Measurements from ENCODE around the gene TTC16. TPM values are rescaled to one million over a fixed set of nuclear protein-coding genes. Genes with fewer than 3 reads are reported as not detected.
A peak's percentile ranks its signal among the peaks of the same experiment; 100 is the strongest.

The TTC16 gene
- total and polyA plus RNA-seq, 2 of the 8 experiments (the other 6 are each of a cell fraction or from before 2014, with no cell fraction given): 0.03 TPM; not detected in 1

DNA sequence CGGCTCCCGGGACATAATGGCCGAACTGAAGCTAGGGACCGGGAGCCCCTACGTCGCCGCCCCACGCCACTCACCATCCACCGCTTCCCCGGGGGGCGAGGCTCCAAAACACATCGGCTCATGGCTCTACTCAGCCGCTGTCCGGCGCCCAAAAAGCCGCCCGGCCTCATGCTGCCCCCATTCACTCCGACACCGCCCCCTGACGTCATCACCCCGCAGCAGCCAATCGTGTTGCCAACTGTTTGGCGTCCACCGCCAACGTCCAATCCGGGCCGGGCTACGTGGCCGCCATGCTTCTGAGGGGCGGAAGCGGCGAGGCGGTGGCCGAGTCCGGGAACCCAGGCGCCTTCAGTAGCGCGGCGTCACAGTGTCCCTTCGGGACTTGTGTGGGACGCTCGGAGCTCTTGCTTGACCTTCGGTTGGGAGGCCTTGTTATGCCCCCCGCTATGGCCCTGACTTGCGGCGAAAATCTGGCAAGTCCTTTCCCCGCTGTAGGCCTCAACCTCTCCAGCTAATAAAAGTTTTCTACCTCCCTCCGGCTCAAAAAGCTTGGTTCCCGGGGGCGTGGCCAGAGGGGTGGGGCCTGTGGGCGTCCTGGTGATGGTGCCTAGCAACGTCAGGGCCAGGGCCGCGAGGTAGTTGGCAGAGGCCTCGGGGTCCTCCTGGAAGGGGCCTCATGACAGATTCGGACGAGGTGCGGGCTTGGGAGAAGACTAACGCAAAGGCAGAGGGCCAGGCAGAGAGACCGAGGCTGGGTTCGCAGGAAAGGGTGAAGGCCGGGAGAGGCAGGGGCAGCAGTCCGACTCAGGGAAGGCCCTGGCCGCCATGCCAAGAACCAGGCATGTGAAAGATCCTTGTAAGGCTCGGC lies at the start of gene TTC16, which contains the start of gene PTRH1 (continued):
- TF ChIP-seq KDM1A (IDR thresholded peaks at IDR 0.05; ENCODE audit: borderline replicate concordance, low read length) (no peak), ASH2L (IDR thresholded peaks at IDR 0.05; ENCODE audit: low read length) (no peak), EP300 (IDR thresholded peaks at IDR 0.05; ENCODE audit: borderline replicate concordance in 1 of 2, low read depth in 2 of 2, low read length in 2 of 2) (no peak), RNF2 (IDR thresholded peaks at IDR 0.05; ENCODE audit: borderline replicate concordance, low read depth, low read length, missing control alignments, poor library complexity, severe bottlenecking) (no peak), CEBPB (IDR thresholded peaks at IDR 0.05; ENCODE audit: low read depth, low read length) (no peak), BCL11A (IDR thresholded peaks at IDR 0.05; ENCODE audit: low read depth in 2 of 2, low read length in 2 of 2) (no peak), HDAC2 (IDR thresholded peaks at IDR 0.05; ENCODE audit: borderline replicate concordance in 1 of 2, low read depth in 2 of 2, low read length in 2 of 2) (peak; percentile 50 to 80; a peak in 2 of 4 replicates), CHD1 (IDR thresholded peaks at IDR 0.05; ENCODE audit: low read depth, low read length) (no peak), CREB1 (IDR thresholded peaks at IDR 0.05) (peak; percentile 96), SIX5 (IDR thresholded peaks at IDR 0.05; ENCODE audit: low read depth, low read length) (peak; percentile 52; the same call in 1 of the 2 replicates), HDAC6 (IDR thresholded peaks at IDR 0.05; ENCODE audit: low read depth, low read length) (no peak), TAF7 (optimal IDR thresholded peaks at IDR 0.05; ENCODE audit: borderline replicate concordance, low read depth, low read length) (no peak), SIN3A (conservative IDR thresholded peaks at IDR 0.05 in 1 of 2, IDR thresholded peaks at IDR 0.05 in 1 of 2; ENCODE audit: low read depth in 1 of 2, low read length in 2 of 2) (peak in 1 of 2 experiments; percentile 95; a peak in 3 of 4 replicates), RAD21 (IDR thresholded peaks at IDR 0.05 in 1 of 2, conservative IDR thresholded peaks at IDR 0.05 in 1 of 2; ENCODE audit: low read depth in 2 of 2, low read length in 2 of 2) (no peak), RXRA (IDR thresholded peaks at IDR 0.05; ENCODE audit: insufficient read depth, low read depth, low read length) (no peak), BRCA1 (IDR thresholded peaks at IDR 0.05; ENCODE audit: low read depth, low read length) (no peak)
- TF ChIP-seq, protein P1, sequence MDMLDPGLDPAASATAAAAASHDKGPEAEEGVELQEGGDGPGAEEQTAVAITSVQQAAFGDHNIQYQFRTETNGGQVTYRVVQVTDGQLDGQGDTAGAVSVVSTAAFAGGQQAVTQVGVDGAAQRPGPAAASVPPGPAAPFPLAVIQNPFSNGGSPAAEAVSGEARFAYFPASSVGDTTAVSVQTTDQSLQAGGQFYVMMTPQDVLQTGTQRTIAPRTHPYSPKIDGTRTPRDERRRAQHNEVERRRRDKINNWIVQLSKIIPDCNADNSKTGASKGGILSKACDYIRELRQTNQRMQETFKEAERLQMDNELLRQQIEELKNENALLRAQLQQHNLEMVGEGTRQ (IDR thresholded peaks at IDR 0.05; ENCODE audit: low read length): no peak
- TF ChIP-seq, protein P2, sequence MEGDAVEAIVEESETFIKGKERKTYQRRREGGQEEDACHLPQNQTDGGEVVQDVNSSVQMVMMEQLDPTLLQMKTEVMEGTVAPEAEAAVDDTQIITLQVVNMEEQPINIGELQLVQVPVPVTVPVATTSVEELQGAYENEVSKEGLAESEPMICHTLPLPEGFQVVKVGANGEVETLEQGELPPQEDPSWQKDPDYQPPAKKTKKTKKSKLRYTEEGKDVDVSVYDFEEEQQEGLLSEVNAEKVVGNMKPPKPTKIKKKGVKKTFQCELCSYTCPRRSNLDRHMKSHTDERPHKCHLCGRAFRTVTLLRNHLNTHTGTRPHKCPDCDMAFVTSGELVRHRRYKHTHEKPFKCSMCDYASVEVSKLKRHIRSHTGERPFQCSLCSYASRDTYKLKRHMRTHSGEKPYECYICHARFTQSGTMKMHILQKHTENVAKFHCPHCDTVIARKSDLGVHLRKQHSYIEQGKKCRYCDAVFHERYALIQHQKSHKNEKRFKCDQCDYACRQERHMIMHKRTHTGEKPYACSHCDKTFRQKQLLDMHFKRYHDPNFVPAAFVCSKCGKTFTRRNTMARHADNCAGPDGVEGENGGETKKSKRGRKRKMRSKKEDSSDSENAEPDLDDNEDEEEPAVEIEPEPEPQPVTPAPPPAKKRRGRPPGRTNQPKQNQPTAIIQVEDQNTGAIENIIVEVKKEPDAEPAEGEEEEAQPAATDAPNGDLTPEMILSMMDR (IDR thresholded peaks at IDR 0.05; ENCODE audit: control extremely low read depth in 1 of 3, insufficient read depth in 1 of 3, low read depth in 1 of 3, low read length in 3 of 3): no peak
